CD14-positive monocyte (primary cell): ENCODE data around the gene C3orf70. TPM values are rescaled to one million over a fixed set of nuclear protein-coding genes. Genes with fewer than 3 reads are reported as not detected.

Experiments
- DNase-seq, 3 donors: peaks; one replicate each; pipeline ENCODE4 v3.0.0-alpha.2; 2011 to 2022
- H2AFZ ChIP-seq: 2 replicates; pipeline ENCODE4 v1.6.0; 2012; ENCODE audit warnings: mild to moderate bottlenecking, low read depth, low read length, inconsistent platforms; ENCODE audit not compliant: insufficient read depth, poor library complexity, severe bottlenecking
- H3K27ac ChIP-seq, 2 donors: 1 replicate in 1 of 2; 2 replicates in 1 of 2; pipeline ENCODE4 v1.5.1; 2012 to 2013; ENCODE audit warnings: low read length in 2 of 2, control low read depth in 1 of 2, inconsistent platforms in 1 of 2, low read depth in 1 of 2, mild to moderate bottlenecking in 1 of 2
- H3K27me3 ChIP-seq, 2 donors: one replicate each; pipeline versions ENCODE4 v1.6.0 to v1.6.1; 2011 to 2013; ENCODE audit warnings: low read length in 2 of 2; ENCODE audit not compliant: control insufficient read depth in 2 of 2, insufficient read depth in 2 of 2
- H3K36me3 ChIP-seq, 2 donors: replicated peaks in 1 of 2; 1 replicate in 1 of 2; 2 replicates in 1 of 2; pipeline versions ENCODE4 v1.5.1 to v1.6.1; 2012 to 2013; ENCODE audit warnings: low read length in 2 of 2, control low read depth in 1 of 2, inconsistent platforms in 1 of 2, mild to moderate bottlenecking in 1 of 2; ENCODE audit not compliant: insufficient read depth in 2 of 2, control insufficient read depth in 1 of 2
- H3K4me1 ChIP-seq, 2 donors: 1 replicate in 1 of 2; 2 replicates in 1 of 2; pipeline versions ENCODE4 v1.5.1 to v1.6.1; 2012 to 2013; ENCODE audit warnings: low read length in 2 of 2, control low read depth in 1 of 2, inconsistent platforms in 1 of 2, mild to moderate bottlenecking in 1 of 2, moderate library complexity in 1 of 2; ENCODE audit not compliant: insufficient read depth in 2 of 2, control insufficient read depth in 1 of 2
- H3K4me2 ChIP-seq: replicated peaks from 2 replicates; pipeline ENCODE3; 2012; ENCODE audit warnings: low read length, moderate library complexity, mild to moderate bottlenecking; ENCODE audit not compliant: poor library complexity, severe bottlenecking; ENCODE audit errors: extremely low read depth
- H3K4me3 ChIP-seq, 3 experiments: fragments of 200-600 bp in 1 of 3; sonication (generic) in 1 of 3; replicated peaks in 1 of 3; 1 replicate in 2 of 3; 2 replicates in 1 of 3; pipeline ENCODE4 v1.5.1; 2011 to 2013; ENCODE audit warnings: low read length in 3 of 3, mild to moderate bottlenecking in 3 of 3, control low read depth in 2 of 3, low read depth in 2 of 3, inconsistent platforms in 1 of 3, moderate library complexity in 1 of 3
- H3K79me2 ChIP-seq: 2 replicates; pipeline ENCODE4 v1.6.0; 2012; ENCODE audit warnings: mild to moderate bottlenecking, control low read depth, inconsistent platforms, low read length, moderate library complexity; ENCODE audit not compliant: insufficient read depth
- H3K9ac ChIP-seq: 2 replicates; pipeline ENCODE4 v1.6.0; 2017; ENCODE audit warnings: low read length, mild to moderate bottlenecking; ENCODE audit not compliant: insufficient read depth, poor library complexity, severe bottlenecking
- H3K9me3 ChIP-seq, 2 donors: replicated peaks in 1 of 2; 1 replicate in 1 of 2; 2 replicates in 1 of 2; pipeline versions ENCODE4 v1.5.1 to v1.6.1; 2012 to 2013; ENCODE audit warnings: low read length in 2 of 2, control low read depth in 1 of 2; ENCODE audit not compliant: control insufficient read depth in 1 of 2, insufficient read depth in 1 of 2
- H4K20me1 ChIP-seq: 2 replicates; pipeline ENCODE4 v1.6.0; 2012; ENCODE audit warnings: mild to moderate bottlenecking, low read length, control low read depth, moderate library complexity; ENCODE audit not compliant: insufficient read depth
- H3K27ac Mint-ChIP-seq, 7 donors: one replicate each; pipeline ENCODE4 v1.8.0; 2020; ENCODE audit warnings: mild to moderate bottlenecking in 7 of 7, mixed read lengths in 7 of 7, moderate library complexity in 6 of 7, inconsistent platforms in 2 of 7
- H3K27me3 Mint-ChIP-seq, 3 donors: one replicate each; pipeline ENCODE4 v1.8.0; 2021 to 2022; ENCODE audit warnings: low read depth in 3 of 3, mild to moderate bottlenecking in 3 of 3, mixed read lengths in 3 of 3, moderate library complexity in 3 of 3, inconsistent platforms in 1 of 3
- H3K36me3 Mint-ChIP-seq, 2 donors: one replicate each; pipeline ENCODE4 v1.8.0; 2020; ENCODE audit warnings: mixed read lengths in 2 of 2, inconsistent platforms in 1 of 2, mild to moderate bottlenecking in 1 of 2
- H3K4me1 Mint-ChIP-seq: one replicate; pipeline ENCODE4 v1.8.0; 2020; ENCODE audit warnings: mild to moderate bottlenecking, mixed read lengths
- H3K4me3 Mint-ChIP-seq, 2 donors: one replicate each; pipeline ENCODE4 v1.8.0; 2020; ENCODE audit warnings: mild to moderate bottlenecking in 2 of 2, mixed read lengths in 2 of 2, moderate library complexity in 1 of 2
- H3K9me3 Mint-ChIP-seq, 7 donors: one replicate each; pipeline ENCODE4 v1.8.0; 2020 to 2022; ENCODE audit warnings: mixed read lengths in 7 of 7, mild to moderate bottlenecking in 6 of 7, moderate library complexity in 6 of 7, inconsistent platforms in 2 of 7
- WGBS: methylation state at CpG from one replicate; pipeline ENCODE4 v1.1.5; 2013; ENCODE audit warnings: missing lambda C conversion rate; ENCODE audit not compliant: insufficient coverage; 5-methylcytosine and 5-hydroxymethylcytosine counted together
- intact Hi-C, 2 donors: fragments of 100-400 bp; cut with micrococcal nuclease; formaldehyde crosslinking; loops; one replicate each; pipeline versions ENCODE4 v1.15.0 to v1.15.1; 2023
- polyA plus RNA-seq, 3 donors: library from polyadenylated mRNA; depleted of rRNA in 1 of 3; unstranded in 2 of 3; stranded (reverse) in 1 of 3; fragments of 300-500 nt in 2 of 3; fragments of >200 nt in 1 of 3; fragmentation: Illumina TruSeq in 2 of 3; gene quantifications; 1 replicate in 2 of 3; 2 replicates in 1 of 3; pipeline ENCODE4 v1.2.3, GENCODE V29; 2012 to 2021
- TF ChIP-seq, protein P1 (sequence below): fragments of 200-600 bp; IDR thresholded peaks from one replicate; pipeline ENCODE4 v1.8.0; 2022; ENCODE audit warnings: antibody characterized with exemption, mild to moderate bottlenecking

The C3orf70 gene
- polyA plus RNA-seq, 3 donors: 0.01 to 0.08 TPM; not detected in 1

DNA sequence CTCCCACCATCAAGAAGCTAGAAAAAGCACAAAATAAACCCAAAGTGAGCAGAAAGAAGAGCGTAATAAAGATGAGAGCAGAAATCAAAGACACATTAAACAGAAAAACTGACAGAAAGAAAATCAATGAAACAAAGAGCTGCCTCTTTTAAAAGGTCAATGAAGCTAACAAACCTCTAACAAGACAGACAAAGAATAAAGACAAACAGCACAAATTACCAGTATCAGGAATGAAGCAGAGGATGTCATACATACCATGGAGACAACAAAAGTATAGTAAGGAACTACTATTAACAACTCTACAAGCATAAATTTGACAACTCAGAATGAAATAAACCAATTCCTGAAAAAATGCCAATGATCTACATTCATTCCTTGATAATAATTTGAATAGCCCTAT is 15.0 kb downstream of the C3orf70 start:
- no peak overlapping the region for H3K4me3 Mint-ChIP-seq
- no peak overlapping the region for H3K27ac Mint-ChIP-seq
- Histone ChIP-seq H4K20me1 (no peaks in the 10 kb centered on the region), H2AFZ (no peak overlapping the region), H3K4me2 (no peak overlapping the region), H3K27ac (no peak overlapping the region), H3K36me3 (no peaks in the 10 kb centered on the region), H3K27me3 (no peaks in the 10 kb centered on the region), H3K4me1 (no peaks in the 10 kb centered on the region), H3K4me3 (no peak overlapping the region), H3K9ac (no peak overlapping the region), H3K79me2 (no peaks in the 10 kb centered on the region), H3K9me3 (no peaks in the 10 kb centered on the region)
- peaks cover 0 to 7% (median 0%) of the 10 kb centered on the region in 7 donors for H3K9me3 Mint-ChIP-seq
- intact Hi-C loops: no loop called here
- H3K27me3 Mint-ChIP-seq: peaks cover 6 to 8% (median 8%) of the 10 kb centered on the region in 3 donors
- no peak for DNase-seq
- H3K36me3 Mint-ChIP-seq: no peaks in the 10 kb centered on the region
- TF ChIP-seq, protein P1, sequence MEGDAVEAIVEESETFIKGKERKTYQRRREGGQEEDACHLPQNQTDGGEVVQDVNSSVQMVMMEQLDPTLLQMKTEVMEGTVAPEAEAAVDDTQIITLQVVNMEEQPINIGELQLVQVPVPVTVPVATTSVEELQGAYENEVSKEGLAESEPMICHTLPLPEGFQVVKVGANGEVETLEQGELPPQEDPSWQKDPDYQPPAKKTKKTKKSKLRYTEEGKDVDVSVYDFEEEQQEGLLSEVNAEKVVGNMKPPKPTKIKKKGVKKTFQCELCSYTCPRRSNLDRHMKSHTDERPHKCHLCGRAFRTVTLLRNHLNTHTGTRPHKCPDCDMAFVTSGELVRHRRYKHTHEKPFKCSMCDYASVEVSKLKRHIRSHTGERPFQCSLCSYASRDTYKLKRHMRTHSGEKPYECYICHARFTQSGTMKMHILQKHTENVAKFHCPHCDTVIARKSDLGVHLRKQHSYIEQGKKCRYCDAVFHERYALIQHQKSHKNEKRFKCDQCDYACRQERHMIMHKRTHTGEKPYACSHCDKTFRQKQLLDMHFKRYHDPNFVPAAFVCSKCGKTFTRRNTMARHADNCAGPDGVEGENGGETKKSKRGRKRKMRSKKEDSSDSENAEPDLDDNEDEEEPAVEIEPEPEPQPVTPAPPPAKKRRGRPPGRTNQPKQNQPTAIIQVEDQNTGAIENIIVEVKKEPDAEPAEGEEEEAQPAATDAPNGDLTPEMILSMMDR: no peak
- no peaks in the 10 kb centered on the region for H3K4me1 Mint-ChIP-seq
- no CpG with 5 or more reads among the region's 1 CpG for WGBS

DNA sequence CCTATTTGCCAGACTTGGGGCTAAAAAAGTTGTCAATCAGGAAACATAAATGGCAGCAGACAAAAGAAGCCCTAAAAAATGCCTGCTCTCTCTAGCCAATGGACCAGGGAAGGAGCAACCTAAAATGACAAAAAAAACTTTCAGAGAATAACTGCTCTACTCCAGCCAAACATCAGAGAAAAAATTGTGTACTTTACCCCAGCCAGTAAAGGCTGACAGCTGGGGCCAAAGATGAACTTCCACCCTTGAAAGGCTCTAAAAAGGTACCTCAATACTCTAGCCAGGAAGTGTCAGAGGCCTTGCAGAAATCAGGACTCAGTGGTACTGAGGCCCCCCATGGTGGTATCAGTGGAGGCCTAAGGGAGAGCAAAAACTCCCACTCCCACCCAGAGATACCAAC is 18.4 kb downstream of the C3orf70 start:
- no peaks in the 10 kb centered on the region for H4K20me1 ChIP-seq
- Mint-ChIP-seq H3K27me3 (peaks cover 2 to 8% (median 2%) of the 10 kb centered on the region in 3 donors), H3K9me3 (peaks cover 0 to 2% (median 0%) of the 10 kb centered on the region in 7 donors), H3K4me1 (no peaks in the 10 kb centered on the region), H3K4me3 (no peak overlapping the region), H3K27ac (no peak overlapping the region), H3K36me3 (no peaks in the 10 kb centered on the region)
- H3K36me3 ChIP-seq: no peaks in the 10 kb centered on the region
- H3K79me2 ChIP-seq: no peaks in the 10 kb centered on the region
- no peak overlapping the region for H3K4me3 ChIP-seq
- intact Hi-C loops: no loop called here
- no peak overlapping the region for H3K27ac ChIP-seq
- DNase-seq: no peak
- no peaks in the 10 kb centered on the region for H3K27me3 ChIP-seq
- no peak overlapping the region for H2AFZ ChIP-seq
- H3K4me1 ChIP-seq: no peaks in the 10 kb centered on the region
- no peak overlapping the region for H3K4me2 ChIP-seq
- no peak overlapping the region for H3K9ac ChIP-seq
- no peaks in the 10 kb centered on the region for H3K9me3 ChIP-seq
- TF ChIP-seq, protein P1: no peak
